ENCODE measurements around the gene MBP. TPM values are rescaled to one million over a fixed set of nuclear protein-coding genes. Genes with fewer than 3 reads are reported as not detected.

MBP gene
- total and polyA plus RNA-seq, 2 experiments from 2014 or later = 18.4 to 22.9 TPM

DNA sequence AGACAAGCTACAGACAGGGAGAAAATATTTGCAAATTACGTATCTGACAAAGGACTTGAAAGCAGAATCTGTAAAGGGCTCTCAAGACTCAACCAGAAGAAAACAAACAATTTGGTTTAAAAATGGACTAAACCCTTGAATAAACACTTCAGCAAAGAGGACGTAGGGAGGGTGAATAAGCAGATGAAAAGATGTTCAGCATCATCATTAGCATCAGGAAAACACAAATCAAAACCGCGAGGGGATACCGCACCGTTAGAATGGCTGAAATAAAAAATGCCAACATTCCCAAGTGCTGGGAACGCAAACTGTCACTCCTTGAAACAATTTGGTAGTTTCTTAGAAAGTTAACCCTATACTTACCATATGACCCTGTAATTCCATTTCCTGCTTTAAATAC, 136.7 kb downstream of the MBP start:
- H3K9me2 ChIP-seq (ENCODE audit: insufficient read depth) = no peaks in the 10 kb centered on the region
- no peak for TF ChIP-seq CREB1 (CRISPR knock-in tag; IDR thresholded peaks at IDR 0.05; ENCODE audit: low read depth)
- no peak for TF ChIP-seq REST (IDR thresholded peaks at IDR 0.05; ENCODE audit: unreplicated experiment)
- TF ChIP-seq POLR2AphosphoS5 (IDR thresholded peaks at IDR 0.05; ENCODE audit: low read depth) = no peak
- TF ChIP-seq EZH2phosphoT487 (IDR thresholded peaks at IDR 0.05; ENCODE audit: unreplicated experiment) = no peak
- TF ChIP-seq ZNF114 (CRISPR knock-in tag; IDR thresholded peaks at IDR 0.05) = no peak
- no peak for TF ChIP-seq NANOG (IDR thresholded peaks at IDR 0.05; ENCODE audit: borderline replicate concordance)
- no peak for TF ChIP-seq EZH2 (IDR thresholded peaks at IDR 0.05; ENCODE audit: low read depth, unreplicated experiment)
- TF ChIP-seq, protein P1, sequence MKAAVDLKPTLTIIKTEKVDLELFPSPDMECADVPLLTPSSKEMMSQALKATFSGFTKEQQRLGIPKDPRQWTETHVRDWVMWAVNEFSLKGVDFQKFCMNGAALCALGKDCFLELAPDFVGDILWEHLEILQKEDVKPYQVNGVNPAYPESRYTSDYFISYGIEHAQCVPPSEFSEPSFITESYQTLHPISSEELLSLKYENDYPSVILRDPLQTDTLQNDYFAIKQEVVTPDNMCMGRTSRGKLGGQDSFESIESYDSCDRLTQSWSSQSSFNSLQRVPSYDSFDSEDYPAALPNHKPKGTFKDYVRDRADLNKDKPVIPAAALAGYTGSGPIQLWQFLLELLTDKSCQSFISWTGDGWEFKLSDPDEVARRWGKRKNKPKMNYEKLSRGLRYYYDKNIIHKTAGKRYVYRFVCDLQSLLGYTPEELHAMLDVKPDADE (IDR thresholded peaks at IDR 0.05) = no peak
- no peak for TF ChIP-seq STAT1 (IDR thresholded peaks at IDR 0.05; ENCODE audit: unreplicated experiment)
- TF ChIP-seq, protein P2, sequence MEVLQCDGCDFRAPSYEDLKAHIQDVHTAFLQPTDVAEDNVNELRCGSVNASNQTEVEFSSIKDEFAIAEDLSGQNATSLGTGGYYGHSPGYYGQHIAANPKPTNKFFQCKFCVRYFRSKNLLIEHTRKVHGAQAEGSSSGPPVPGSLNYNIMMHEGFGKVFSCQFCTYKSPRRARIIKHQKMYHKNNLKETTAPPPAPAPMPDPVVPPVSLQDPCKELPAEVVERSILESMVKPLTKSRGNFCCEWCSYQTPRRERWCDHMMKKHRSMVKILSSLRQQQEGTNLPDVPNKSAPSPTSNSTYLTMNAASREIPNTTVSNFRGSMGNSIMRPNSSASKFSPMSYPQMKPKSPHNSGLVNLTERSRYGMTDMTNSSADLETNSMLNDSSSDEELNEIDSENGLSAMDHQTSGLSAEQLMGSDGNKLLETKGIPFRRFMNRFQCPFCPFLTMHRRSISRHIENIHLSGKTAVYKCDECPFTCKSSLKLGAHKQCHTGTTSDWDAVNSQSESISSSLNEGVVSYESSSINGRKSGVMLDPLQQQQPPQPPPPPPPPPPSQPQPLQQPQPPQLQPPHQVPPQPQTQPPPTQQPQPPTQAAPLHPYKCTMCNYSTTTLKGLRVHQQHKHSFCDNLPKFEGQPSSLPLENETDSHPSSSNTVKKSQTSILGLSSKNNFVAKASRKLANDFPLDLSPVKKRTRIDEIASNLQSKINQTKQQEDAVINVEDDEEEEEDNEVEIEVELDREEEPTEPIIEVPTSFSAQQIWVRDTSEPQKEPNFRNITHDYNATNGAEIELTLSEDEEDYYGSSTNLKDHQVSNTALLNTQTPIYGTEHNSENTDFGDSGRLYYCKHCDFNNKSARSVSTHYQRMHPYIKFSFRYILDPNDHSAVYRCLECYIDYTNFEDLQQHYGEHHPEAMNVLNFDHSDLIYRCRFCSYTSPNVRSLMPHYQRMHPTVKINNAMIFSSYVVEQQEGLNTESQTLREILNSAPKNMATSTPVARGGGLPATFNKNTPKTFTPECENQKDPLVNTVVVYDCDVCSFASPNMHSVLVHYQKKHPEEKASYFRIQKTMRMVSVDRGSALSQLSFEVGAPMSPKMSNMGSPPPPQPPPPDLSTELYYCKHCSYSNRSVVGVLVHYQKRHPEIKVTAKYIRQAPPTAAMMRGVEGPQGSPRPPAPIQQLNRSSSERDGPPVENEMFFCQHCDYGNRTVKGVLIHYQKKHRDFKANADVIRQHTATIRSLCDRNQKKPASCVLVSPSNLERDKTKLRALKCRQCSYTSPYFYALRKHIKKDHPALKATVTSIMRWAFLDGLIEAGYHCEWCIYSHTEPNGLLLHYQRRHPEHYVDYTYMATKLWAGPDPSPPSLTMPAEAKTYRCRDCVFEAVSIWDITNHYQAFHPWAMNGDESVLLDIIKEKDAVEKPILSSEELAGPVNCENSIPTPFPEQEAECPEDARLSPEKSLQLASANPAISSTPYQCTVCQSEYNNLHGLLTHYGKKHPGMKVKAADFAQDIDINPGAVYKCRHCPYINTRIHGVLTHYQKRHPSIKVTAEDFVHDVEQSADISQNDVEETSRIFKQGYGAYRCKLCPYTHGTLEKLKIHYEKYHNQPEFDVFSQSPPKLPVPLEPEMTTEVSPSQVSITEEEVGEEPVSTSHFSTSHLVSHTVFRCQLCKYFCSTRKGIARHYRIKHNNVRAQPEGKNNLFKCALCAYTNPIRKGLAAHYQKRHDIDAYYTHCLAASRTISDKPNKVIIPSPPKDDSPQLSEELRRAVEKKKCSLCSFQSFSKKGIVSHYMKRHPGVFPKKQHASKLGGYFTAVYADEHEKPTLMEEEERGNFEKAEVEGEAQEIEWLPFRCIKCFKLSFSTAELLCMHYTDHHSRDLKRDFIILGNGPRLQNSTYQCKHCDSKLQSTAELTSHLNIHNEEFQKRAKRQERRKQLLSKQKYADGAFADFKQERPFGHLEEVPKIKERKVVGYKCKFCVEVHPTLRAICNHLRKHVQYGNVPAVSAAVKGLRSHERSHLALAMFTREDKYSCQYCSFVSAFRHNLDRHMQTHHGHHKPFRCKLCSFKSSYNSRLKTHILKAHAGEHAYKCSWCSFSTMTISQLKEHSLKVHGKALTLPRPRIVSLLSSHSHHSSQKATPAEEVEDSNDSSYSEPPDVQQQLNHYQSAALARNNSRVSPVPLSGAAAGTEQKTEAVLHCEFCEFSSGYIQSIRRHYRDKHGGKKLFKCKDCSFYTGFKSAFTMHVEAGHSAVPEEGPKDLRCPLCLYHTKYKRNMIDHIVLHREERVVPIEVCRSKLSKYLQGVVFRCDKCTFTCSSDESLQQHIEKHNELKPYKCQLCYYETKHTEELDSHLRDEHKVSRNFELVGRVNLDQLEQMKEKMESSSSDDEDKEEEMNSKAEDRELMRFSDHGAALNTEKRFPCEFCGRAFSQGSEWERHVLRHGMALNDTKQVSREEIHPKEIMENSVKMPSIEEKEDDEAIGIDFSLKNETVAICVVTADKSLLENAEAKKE (CRISPR knock-in tag; IDR thresholded peaks at IDR 0.05) = no peak
- TF ChIP-seq JUNB (IDR thresholded peaks at IDR 0.05; ENCODE audit: unreplicated experiment) = no peak
- TF ChIP-seq, protein P3, sequence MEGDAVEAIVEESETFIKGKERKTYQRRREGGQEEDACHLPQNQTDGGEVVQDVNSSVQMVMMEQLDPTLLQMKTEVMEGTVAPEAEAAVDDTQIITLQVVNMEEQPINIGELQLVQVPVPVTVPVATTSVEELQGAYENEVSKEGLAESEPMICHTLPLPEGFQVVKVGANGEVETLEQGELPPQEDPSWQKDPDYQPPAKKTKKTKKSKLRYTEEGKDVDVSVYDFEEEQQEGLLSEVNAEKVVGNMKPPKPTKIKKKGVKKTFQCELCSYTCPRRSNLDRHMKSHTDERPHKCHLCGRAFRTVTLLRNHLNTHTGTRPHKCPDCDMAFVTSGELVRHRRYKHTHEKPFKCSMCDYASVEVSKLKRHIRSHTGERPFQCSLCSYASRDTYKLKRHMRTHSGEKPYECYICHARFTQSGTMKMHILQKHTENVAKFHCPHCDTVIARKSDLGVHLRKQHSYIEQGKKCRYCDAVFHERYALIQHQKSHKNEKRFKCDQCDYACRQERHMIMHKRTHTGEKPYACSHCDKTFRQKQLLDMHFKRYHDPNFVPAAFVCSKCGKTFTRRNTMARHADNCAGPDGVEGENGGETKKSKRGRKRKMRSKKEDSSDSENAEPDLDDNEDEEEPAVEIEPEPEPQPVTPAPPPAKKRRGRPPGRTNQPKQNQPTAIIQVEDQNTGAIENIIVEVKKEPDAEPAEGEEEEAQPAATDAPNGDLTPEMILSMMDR (conservative IDR thresholded peaks at IDR 0.05; ENCODE audit: low read depth in 2 of 2) = no peak
- no peak for TF ChIP-seq ZNF331 (CRISPR knock-in tag; IDR thresholded peaks at IDR 0.05; ENCODE audit: low read depth)
- ATAC-seq = no peak
- Mint-ChIP-seq H3K4me3 (no peak overlapping the region), H3K36me3 (ENCODE audit: low read depth) (no peaks in the 10 kb centered on the region), H3K27ac (no peak overlapping the region), H3K4me1 (peaks cover 23% of the 10 kb centered on the region), H3K9me3 (no peaks in the 10 kb centered on the region), H3K27me3 (ENCODE audit: insufficient read depth, low read depth, poor library complexity) (peaks cover 9% of the 10 kb centered on the region)
- H4K20me1 ChIP-seq (replicated peaks; ENCODE audit: insufficient read depth) = no peaks in the 10 kb centered on the region
- H3K27me3 ChIP-seq (ENCODE audit: insufficient read depth) = no peaks in the 10 kb centered on the region
- H3K36me3 ChIP-seq (ENCODE audit: insufficient read depth) = no peaks in the 10 kb centered on the region
- DNase-seq (ENCODE audit: low spot score) = no peak
- peaks cover 5% of the 10 kb centered on the region; the same call in 1 of the 2 replicates for H3K4me1 ChIP-seq (ENCODE audit: insufficient read depth)
- no peak overlapping the region for H3K4me3 ChIP-seq
- H2AFZ ChIP-seq = no peak overlapping the region
- no peaks in the 10 kb centered on the region for H3F3A ChIP-seq (replicated peaks; ENCODE audit: low read depth)
- H3K79me2 ChIP-seq (replicated peaks; ENCODE audit: insufficient read depth) = no peaks in the 10 kb centered on the region
- no peak overlapping the region for H3K4me2 ChIP-seq
- no peak overlapping the region for H3K27ac ChIP-seq (ENCODE audit: low read depth)

All from GM23338 (cell line).